Heart left ventricle (tissue), 16 donors: ENCODE measurements around the gene ID1. TPM values are rescaled to one million over a fixed set of nuclear protein-coding genes. Genes with fewer than 3 reads are reported as not detected.
"Not testable (repeated sequence)": the region's sequence is repeated elsewhere in the genome, so short reads cannot be mapped to it uniquely, and the experiment has no call there.

Experiments used
- ATAC-seq, 4 donors: fragments of 200-7000 bp; cut with Tn5 transposase; one replicate each; pipeline ENCODE4 v1.9.1; 2020 to 2022; ENCODE audit warnings: moderate library complexity in 4 of 4, mild to moderate bottlenecking in 3 of 4, moderate number of reproducible peaks in 1 of 4
- DNase-seq, 5 donors: peaks; one replicate each; pipeline ENCODE4 v3.0.0-alpha.2; 2020
- H3K27ac ChIP-seq, 12 donors: fragments of 200-600 bp; sonication (generic) in 4 of 12; one replicate each; pipeline versions ENCODE4 v1.5.0 to v1.8.0; 2016 to 2022; ENCODE audit warnings: mild to moderate bottlenecking in 2 of 12
- H3K27me3 ChIP-seq, 9 donors: fragments of 200-600 bp; sonication (generic) in 2 of 9; one replicate each; pipeline versions ENCODE4 v1.5.1 to v1.8.0; 2016 to 2022; ENCODE audit warnings: mild to moderate bottlenecking in 3 of 9
- H3K36me3 ChIP-seq, 9 donors: fragments of 200-600 bp; sonication (generic) in 2 of 9; one replicate each; pipeline versions ENCODE4 v1.5.0 to v1.8.0; 2018 to 2022; ENCODE audit warnings: mild to moderate bottlenecking in 2 of 9
- H3K4me1 ChIP-seq, 12 donors: fragments of 200-600 bp; sonication (generic) in 4 of 12; one replicate each; pipeline versions ENCODE4 v1.5.0 to v1.8.0; 2016 to 2022; ENCODE audit warnings: mild to moderate bottlenecking in 3 of 12
- H3K4me3 ChIP-seq, 12 donors: fragments of 200-600 bp; sonication (generic) in 4 of 12; one replicate each; pipeline versions ENCODE4 v1.5.0 to v1.8.0; 2017 to 2022; ENCODE audit warnings: mild to moderate bottlenecking in 9 of 12, moderate library complexity in 4 of 12
- H3K9me3 ChIP-seq, 12 donors: fragments of 200-600 bp; sonication (generic) in 4 of 12; one replicate each; pipeline versions ENCODE4 v1.5.0 to v1.8.0; 2016 to 2022; ENCODE audit warnings: mild to moderate bottlenecking in 1 of 12
- CTCF ChIP-seq, 12 donors: fragments of 200-600 bp; sonication (generic) in 4 of 12; IDR thresholded peaks; one replicate each; pipeline versions ENCODE4 v1.5.0 to v1.8.0; 2018 to 2022; ENCODE audit warnings: antibody characterized with exemption in 12 of 12, mild to moderate bottlenecking in 5 of 12
- POLR2A ChIP-seq, 2 donors: fragments of 450-650 bp; IDR thresholded peaks; one replicate each; pipeline ENCODE4 v1.6.1; 2017; ENCODE audit warnings: antibody characterized with exemption in 2 of 2, mild to moderate bottlenecking in 2 of 2, moderate library complexity in 2 of 2
- WGBS, 4 donors: extraction: QIAGEN DNeasy Blood & Tissue Kit in 2 of 4; methylation state at CpG; one replicate each; pipeline versions ENCODE4 v1.1.5 to v1.1.7; 2013 to 2018; 5-methylcytosine and 5-hydroxymethylcytosine counted together
- intact Hi-C, 10 donors: fragments of 100-400 bp; cut with DNase I; formaldehyde crosslinking; loops; one replicate each; pipeline versions ENCODE4 v1.11.1 to v1.14.2; 2022
- polyA plus RNA-seq, 2 donors: library from polyadenylated mRNA; stranded (reverse); fragments of 200-250 nt; gene quantifications; one replicate each; pipeline ENCODE4 v1.2.3, GENCODE V29; 2013
- total RNA-seq, 9 donors: library from RNA; depleted of rRNA in 2 of 9; stranded (reverse); fragments of >200 nt in 2 of 9; fragmentation: NEBNext Ultra II Directional in 3 of 9; extraction: Animal tissue kit (Norgen Biotek cat#: 25700) in 3 of 9; gene quantifications; one replicate each; pipeline versions ENCODE4 v1.1.0 to v1.2.4, GENCODE V29; 2016 to 2023
- donor health status: ischemic (EF 13 %, LVEDD 7.1; RV severe dilation, severe dysfunction).
- donor health status: healthy with polysubstance abuse.
- donor health status: DM: no; HTN: yes; CAD: no.
- donor health status: DM: no; HTN: no; CAD: no.
- donor health status: ischemic (EF 25% LVEDD 6.9; RV normal size, moderate dysfunction).
- donor health status: ischemic (EF 25% LVEDD 5.7; RV mildly dilated, moderate dysfunction).
- donor health status: healthy.
- donor health status: DM: yes; HTN: yes; CAD: no.
- donor health status: ischemic (EF 35%, LVEDD 5.7; RV mildly dilated, moderate dysfunction).
- donor health status: nonischemic (EF 11% LVEDD 7.7; RV severe dilation, severe dysfunction).
- donor health status: DM: yes; HTN: yes; CAD: no.
- donor health status: PGD.
- donor health status: ischemic (EF 29% LVEDD 5.4; RV normal size, mild dysfunction).
- donor health status: nonischemic (EF 23%, LVEDD 6.1; RV moderate dilation, normal function).

ID1 gene
- total and polyA plus RNA-seq, 11 donors, result 72.4 to 619 (median 140) TPM

DNA sequence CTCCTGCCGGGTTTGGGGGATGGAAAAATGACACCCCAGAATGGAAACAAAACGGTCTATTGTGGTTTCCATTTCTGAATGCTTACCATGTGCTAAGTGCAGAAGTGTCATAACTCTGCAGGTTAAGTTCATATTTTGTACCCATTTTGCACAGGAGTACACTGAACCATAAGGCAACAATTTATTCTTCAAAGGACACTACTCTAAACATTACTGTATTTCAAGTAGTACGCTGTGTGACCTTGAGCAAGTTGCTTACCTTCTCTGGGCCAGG lies 9.8 kb upstream of the ID1 start:
- H3K9me3 ChIP-seq, result no peaks in the 10 kb centered on the region
- ATAC-seq (no peak), DNase-seq (no peak)
- no peaks in the 10 kb centered on the region for H3K36me3 ChIP-seq
- 62 to 73% (median 67%) methylated on average over 3 of the region's 3 CpGs for WGBS, 4 donors
- TF ChIP-seq POLR2A (IDR thresholded peaks at IDR 0.05) (no peak), CTCF (IDR thresholded peaks at IDR 0.05) (no peak)
- H3K27me3 ChIP-seq, result no peaks in the 10 kb centered on the region
- peak overlapping the region; percentile 73 to 97 (median 90) for H3K27ac ChIP-seq
- no peak overlapping the region for H3K4me3 ChIP-seq
- intact Hi-C loops, result loop anchor here in 2 of 10 donors (1.0 to 2.0 kb wide), 2 partner anchors 13 to 15 kb away; no protein-coding TSS in a partner anchor
- H3K4me1 ChIP-seq, result peaks cover 3 to 40% (median 23%) of the 10 kb centered on the region in 12 donors

DNA sequence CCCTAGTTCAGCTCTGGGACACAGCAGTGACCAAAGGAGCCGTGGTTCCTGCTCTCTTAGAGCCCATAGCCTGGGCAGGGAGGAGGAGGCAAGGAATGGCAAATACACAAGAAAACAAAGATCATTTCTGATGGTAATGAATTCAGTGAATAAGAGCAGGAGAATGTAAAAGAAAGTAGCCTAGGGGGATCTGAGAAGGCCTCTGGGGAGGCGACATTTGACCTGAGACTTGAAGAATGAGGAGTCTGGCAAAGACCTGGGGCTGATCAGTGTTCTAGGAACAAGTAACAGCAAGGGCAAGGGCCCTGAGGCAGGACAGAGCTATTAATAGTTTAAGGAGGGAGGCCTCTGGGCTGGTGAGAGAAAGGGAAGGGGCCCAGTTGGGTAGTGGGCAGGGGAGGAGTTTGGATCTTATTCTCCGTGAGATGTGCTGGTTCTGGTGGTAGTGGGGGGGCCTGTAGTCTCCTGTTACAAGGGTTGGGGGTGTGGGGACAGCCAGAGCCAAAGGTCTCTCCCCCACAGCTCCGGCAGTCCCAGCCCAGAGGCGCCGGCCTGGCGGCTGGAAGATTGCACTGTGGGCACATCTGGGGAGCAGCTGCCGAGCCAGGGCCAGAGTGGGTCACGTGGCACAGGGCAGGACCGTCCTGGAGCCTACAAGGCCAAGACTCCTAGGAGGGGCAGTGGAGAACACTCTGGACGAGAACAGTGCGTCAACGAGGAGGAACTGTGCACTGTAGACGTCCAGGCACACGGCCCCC lies 9.3 kb upstream of the ID1 start:
- whole genome bisulfite sequencing, 4 donors, result 24 to 42% (median 40%) methylated on average over 11 to 15 of the region's 15 CpGs
- TF ChIP-seq POLR2A (IDR thresholded peaks at IDR 0.05) (peak in 1 of 2 donors; percentile 60), CTCF (IDR thresholded peaks at IDR 0.05) (no peak)
- Histone ChIP-seq H3K27me3 (no peaks in the 10 kb centered on the region), H3K9me3 (no peaks in the 10 kb centered on the region), H3K36me3 (no peaks in the 10 kb centered on the region), H3K4me1 (peaks cover 3 to 40% (median 23%) of the 10 kb centered on the region in 12 donors), H3K4me3 (no peak overlapping the region), H3K27ac (peak overlapping the region; percentile 73 to 97 (median 90))
- intact Hi-C loops, result loop anchor here in 2 of 10 donors (1.0 to 2.0 kb wide), 4 partner anchors 8 to 23 kb away; no protein-coding TSS in a partner anchor
- peak; percentile 90 to 95 (median 92) for ATAC-seq
- DNase-seq, result peak; percentile 88 to 92 (median 90)

DNA sequence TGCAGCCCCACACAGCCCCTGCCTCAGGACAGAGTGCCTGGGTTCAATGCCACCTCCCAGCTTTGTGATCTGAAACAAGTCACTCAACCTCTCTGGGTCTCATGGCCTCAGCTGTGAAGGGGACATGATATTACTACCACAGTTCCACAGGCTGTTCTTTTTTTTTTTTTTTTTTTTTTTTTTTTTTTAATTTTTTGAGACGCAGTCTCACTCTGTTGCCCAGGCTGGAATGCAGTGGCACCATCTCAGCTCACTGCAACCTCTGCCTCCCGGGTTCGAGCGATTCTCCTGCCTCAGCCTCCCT lies 8.7 kb upstream of the ID1 start:
- 71 to 88% (median 76%) methylated on average over 4 of the region's 4 CpGs for WGBS, 4 donors
- not testable (repeated sequence) for DNase-seq, ATAC-seq, H3K36me3 ChIP-seq, H3K27me3 ChIP-seq, H3K4me3 ChIP-seq, H3K9me3 ChIP-seq
- intact Hi-C loops, result loop anchor here in 1 of 10 donors (1.0 kb wide), 2 partner anchors 8 to 23 kb away; no protein-coding TSS in a partner anchor
- H3K27ac ChIP-seq, result peak overlapping the region; percentile 73 to 97 (median 90)
- H3K4me1 ChIP-seq, result peaks cover 3 to 38% (median 21%) of the 10 kb centered on the region in 12 donors

DNA sequence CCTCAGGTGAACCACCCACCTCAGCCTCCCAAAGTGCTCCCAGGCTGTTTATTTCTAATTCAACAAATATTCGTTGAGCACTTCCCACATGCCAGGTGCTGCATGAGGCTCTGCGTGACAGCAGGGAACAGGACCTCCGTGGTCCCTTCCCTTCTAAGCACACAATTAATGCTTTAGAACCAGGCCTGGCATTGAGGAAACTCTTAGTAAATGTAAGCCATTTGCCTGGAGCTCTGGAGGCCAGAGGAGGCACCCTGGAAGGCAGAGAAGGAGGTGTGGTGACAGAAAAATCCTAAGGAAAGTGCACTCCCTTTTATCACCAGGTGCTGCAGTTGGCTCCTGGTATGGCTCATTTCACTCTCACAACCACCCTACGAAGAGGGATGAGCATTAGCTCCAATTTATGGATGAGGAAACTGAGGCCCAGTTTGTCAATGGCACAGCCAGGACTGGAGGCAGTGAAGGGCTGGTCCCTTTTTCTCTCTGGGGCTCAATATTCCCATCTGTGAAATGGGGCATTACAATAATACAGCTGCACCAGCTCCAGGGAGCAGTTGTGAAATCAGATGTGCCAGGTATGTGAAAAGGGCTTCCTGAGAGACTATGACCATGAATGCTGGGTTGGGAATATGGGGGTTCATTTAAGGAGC lies 8.1 kb upstream of the ID1 start:
- Histone ChIP-seq H3K27me3 (no peaks in the 10 kb centered on the region), H3K4me3 (no peak overlapping the region), H3K9me3 (no peaks in the 10 kb centered on the region), H3K36me3 (no peaks in the 10 kb centered on the region), H3K27ac (peak overlapping the region; percentile 73 to 97 (median 90)), H3K4me1 (peaks cover 3 to 35% (median 21%) of the 10 kb centered on the region in 12 donors)
- WGBS, 4 donors, result 75 to 76% (median 76%) methylated on average over 4 of the region's 4 CpGs
- ATAC-seq (no peak), DNase-seq (no peak)
- TF ChIP-seq CTCF (IDR thresholded peaks at IDR 0.05) (no peak), POLR2A (IDR thresholded peaks at IDR 0.05) (no peak)
- intact Hi-C loops, result loop anchor here in 1 of 10 donors (1.0 kb wide), 2 partner anchors 7 to 24 kb away; no protein-coding TSS in a partner anchor
